ENCODE measurements around the gene LCA5L.

- TF ChIP-seq, protein P1, sequence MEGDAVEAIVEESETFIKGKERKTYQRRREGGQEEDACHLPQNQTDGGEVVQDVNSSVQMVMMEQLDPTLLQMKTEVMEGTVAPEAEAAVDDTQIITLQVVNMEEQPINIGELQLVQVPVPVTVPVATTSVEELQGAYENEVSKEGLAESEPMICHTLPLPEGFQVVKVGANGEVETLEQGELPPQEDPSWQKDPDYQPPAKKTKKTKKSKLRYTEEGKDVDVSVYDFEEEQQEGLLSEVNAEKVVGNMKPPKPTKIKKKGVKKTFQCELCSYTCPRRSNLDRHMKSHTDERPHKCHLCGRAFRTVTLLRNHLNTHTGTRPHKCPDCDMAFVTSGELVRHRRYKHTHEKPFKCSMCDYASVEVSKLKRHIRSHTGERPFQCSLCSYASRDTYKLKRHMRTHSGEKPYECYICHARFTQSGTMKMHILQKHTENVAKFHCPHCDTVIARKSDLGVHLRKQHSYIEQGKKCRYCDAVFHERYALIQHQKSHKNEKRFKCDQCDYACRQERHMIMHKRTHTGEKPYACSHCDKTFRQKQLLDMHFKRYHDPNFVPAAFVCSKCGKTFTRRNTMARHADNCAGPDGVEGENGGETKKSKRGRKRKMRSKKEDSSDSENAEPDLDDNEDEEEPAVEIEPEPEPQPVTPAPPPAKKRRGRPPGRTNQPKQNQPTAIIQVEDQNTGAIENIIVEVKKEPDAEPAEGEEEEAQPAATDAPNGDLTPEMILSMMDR (conservative IDR thresholded peaks at IDR 0.05; ENCODE audit: low read depth in 2 of 2), result no peak
- no peak for TF ChIP-seq EZH2 (IDR thresholded peaks at IDR 0.05; ENCODE audit: low read depth, unreplicated experiment)
- TF ChIP-seq, protein P2, sequence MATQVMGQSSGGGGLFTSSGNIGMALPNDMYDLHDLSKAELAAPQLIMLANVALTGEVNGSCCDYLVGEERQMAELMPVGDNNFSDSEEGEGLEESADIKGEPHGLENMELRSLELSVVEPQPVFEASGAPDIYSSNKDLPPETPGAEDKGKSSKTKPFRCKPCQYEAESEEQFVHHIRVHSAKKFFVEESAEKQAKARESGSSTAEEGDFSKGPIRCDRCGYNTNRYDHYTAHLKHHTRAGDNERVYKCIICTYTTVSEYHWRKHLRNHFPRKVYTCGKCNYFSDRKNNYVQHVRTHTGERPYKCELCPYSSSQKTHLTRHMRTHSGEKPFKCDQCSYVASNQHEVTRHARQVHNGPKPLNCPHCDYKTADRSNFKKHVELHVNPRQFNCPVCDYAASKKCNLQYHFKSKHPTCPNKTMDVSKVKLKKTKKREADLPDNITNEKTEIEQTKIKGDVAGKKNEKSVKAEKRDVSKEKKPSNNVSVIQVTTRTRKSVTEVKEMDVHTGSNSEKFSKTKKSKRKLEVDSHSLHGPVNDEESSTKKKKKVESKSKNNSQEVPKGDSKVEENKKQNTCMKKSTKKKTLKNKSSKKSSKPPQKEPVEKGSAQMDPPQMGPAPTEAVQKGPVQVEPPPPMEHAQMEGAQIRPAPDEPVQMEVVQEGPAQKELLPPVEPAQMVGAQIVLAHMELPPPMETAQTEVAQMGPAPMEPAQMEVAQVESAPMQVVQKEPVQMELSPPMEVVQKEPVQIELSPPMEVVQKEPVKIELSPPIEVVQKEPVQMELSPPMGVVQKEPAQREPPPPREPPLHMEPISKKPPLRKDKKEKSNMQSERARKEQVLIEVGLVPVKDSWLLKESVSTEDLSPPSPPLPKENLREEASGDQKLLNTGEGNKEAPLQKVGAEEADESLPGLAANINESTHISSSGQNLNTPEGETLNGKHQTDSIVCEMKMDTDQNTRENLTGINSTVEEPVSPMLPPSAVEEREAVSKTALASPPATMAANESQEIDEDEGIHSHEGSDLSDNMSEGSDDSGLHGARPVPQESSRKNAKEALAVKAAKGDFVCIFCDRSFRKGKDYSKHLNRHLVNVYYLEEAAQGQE (IDR thresholded peaks at IDR 0.05; ENCODE audit: unreplicated experiment), result no peak
- TF ChIP-seq POLR2AphosphoS5 (IDR thresholded peaks at IDR 0.05; ENCODE audit: low read depth), result no peak
- TF ChIP-seq CREB1 (CRISPR knock-in tag; IDR thresholded peaks at IDR 0.05; ENCODE audit: low read depth), result no peak
Measured at GRCh38 chr21:39468559-39468958, 23.0 kb upstream of the LCA5L start.
